HPDE6-E6E7 (cell line): Measurements from ENCODE around the gene PCDHB11.
"Not testable (repeated sequence)": the region's sequence is repeated elsewhere in the genome, so short reads cannot be mapped to it uniquely, and the experiment has no call there.

ENCODE experiments used
- DNase-seq: peaks from one replicate; pipeline ENCODE4 v3.0.0; 2011; ENCODE audit warnings: missing footprints; ENCODE audit errors: extremely low spot score

Gene PCDHB11

DNA sequence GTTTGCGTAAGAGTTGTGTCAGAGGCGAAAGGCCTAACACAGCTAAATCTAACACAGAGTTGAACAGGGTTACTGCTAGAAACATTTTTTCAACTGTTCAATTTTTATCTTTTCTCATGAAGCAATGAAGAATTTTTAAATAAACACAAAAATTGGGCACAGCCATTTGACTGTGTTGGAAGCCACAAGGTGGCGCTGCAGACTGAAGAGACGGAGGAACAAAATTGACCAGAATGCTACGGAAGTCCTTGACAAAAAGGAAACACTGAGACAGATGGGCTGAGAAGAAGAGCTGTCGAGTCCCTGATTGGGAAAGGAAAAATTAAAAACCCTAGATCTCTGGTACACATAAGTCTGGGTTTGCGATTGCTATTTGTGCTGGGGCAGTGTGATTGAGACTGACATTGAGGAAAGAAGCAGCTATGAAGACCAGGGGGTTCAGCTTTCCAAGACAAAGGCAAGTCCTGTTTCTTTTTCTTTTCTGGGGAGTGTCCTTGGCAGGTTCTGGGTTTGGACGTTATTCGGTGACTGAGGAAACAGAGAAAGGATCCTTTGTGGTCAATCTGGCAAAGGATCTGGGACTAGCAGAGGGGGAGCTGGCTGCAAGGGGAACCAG is 12.4 kb upstream of the PCDHB11 start, which contains the start of gene PCDHB9:
Gene PCDHB9, plus strand, starts transcription at position 265 of the 616 bp plus-strand sequence. Its CDS starts 158 bp downstream, at position 423.
- no peak for DNase-seq

DNA sequence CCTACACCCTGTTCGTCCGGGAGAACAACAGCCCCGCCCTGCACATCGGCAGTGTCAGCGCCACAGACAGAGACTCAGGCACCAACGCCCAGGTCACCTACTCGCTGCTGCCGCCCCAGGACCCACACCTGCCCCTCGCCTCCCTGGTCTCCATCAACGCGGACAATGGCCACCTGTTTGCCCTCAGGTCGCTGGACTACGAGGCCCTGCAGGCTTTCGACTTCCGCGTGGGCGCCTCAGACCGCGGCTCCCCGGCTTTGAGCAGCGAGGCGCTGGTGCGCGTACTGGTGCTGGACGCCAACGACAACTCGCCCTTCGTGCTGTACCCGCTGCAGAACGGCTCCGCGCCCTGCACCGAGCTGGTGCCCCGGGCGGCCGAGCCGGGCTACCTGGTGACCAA is 10.7 kb upstream of the PCDHB11 start:
- not testable (repeated sequence) for DNase-seq

DNA sequence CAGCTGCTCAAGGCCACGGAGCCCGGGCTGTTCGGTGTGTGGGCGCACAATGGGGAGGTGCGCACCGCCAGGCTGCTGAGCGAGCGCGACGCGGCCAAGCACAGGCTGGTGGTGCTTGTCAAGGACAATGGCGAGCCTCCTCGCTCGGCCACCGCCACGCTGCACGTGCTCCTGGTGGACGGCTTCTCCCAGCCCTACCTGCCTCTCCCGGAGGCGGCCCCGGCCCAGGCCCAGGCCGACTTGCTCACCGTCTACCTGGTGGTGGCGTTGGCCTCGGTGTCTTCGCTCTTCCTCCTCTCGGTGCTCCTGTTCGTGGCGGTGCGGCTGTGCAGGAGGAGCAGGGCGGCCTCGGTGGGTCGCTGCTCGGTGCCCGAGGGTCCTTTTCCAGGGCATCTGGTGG is 10.3 kb upstream of the PCDHB11 start:
- DNase-seq: not testable (repeated sequence)

DNA sequence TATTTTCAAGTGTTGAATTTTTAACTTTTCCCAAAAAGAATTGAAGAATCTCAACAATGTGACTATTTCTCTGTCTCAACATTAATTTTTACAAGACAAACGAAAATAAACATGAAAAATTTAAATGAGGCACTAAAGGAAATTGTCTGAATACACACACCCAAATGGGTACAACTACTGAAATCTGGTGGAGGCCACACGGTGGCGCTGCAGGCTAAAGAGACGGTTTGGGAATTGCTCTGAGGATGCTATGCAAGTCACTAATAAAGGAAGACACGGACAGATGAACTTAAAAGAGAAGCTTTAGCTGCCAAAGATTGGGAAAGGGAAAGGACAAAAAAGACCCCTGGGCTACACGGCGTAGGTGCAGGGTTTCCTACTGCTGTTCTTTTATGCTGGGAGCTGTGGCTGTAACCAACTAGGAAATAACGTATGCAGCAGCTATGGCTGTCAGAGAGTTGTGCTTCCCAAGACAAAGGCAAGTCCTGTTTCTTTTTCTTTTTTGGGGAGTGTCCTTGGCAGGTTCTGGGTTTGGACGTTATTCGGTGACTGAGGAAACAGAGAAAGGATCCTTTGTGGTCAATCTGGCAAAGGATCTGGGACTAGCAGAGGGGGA is 7.2 kb upstream of the PCDHB11 start, which contains the start of gene PCDHB10:
Gene PCDHB10, plus strand, starts transcription at position 244 of the 616 bp plus-strand sequence. Its CDS starts 200 bp downstream, at position 444.
- no peak for DNase-seq

DNA sequence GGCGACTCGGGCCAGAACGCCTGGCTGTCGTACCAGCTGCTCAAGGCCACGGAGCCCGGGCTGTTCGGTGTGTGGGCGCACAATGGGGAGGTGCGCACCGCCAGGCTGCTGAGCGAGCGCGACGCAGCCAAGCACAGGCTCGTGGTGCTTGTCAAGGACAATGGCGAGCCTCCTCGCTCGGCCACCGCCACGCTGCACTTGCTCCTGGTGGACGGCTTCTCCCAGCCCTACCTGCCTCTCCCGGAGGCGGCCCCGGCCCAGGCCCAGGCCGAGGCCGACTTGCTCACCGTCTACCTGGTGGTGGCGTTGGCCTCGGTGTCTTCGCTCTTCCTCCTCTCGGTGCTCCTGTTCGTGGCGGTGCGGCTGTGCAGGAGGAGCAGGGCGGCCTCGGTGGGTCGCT is 5.1 kb upstream of the PCDHB11 start:
- not testable (repeated sequence) for DNase-seq

DNA sequence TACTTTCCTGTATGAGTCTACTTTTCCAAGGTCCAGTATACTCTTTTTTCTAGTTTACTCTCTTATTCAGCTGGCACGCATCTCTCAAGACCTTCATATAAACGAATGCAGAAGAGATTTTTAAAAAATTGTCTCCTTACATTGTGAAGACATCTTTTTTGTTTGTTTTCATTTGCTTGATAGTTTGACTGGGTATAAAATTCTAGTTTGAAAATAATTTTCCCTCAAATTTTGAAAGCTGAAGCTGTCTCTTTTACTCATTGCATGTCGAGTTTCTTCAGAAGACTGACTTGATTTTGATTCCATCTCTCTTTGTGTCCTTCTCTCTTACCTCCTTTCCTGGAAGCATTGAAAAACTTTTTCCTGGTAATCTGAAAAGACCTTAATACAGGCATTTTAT is 3.1 kb upstream of the PCDHB11 start:
- no peak for DNase-seq

DNA sequence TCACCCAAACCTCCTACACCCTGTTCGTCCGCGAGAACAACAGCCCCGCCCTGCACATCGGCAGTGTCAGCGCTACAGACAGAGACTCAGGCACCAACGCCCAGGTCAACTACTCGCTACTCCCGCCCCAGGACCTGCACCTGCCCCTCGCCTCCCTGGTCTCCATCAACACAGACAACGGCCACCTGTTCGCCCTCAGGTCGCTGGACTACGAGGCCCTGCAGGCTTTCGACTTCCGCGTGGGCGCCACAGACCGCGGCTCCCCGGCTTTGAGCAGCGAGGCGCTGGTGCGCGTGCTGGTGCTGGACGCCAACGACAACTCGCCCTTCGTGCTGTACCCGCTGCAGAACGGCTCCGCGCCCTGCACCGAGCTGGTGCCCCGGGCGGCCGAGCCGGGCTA is 1.7 kb downstream of the PCDHB11 start:
- not testable (repeated sequence) for DNase-seq

DNA sequence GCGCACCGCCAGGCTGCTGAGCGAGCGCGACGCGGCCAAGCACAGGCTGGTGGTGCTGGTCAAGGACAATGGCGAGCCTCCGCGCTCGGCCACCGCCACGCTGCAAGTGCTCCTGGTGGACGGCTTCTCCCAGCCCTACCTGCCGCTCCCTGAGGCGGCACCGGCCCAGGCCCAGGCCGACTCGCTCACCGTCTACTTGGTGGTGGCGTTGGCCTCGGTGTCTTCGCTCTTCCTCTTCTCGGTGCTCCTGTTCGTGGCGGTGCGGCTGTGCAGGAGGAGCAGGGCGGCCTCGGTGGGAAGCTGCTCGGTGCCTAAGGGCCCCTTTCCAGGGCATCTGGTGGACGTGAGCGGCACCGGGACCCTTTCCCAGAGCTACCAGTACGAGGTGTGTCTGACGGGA is 2.2 kb downstream of the PCDHB11 start:
- not testable (repeated sequence) for DNase-seq

DNA sequence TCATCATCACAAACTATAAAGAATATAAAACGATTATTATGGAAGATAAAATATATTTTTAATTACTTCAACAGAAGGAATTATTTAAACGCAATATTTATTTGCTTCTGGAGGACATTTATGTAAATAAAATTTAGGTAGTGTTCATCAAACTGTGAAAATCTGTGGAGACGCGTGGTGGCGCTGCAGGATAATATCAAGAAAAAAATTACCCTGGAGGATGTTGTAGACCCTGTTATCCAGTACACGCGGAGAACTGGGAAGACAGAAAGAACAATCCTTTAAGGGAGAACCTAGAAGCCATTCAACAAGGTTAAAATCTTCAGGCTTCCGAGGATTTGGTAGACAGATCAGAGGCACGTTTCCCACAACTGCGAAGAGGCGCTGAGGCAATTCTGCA is 9.1 kb downstream of the PCDHB11 start, which contains the start of gene PCDHB12:
Gene PCDHB12, plus strand, starts transcription at position 242 of the 400 bp plus-strand sequence. CDS start 189 bp downstream, outside the sequence.
- no peak for DNase-seq

DNA sequence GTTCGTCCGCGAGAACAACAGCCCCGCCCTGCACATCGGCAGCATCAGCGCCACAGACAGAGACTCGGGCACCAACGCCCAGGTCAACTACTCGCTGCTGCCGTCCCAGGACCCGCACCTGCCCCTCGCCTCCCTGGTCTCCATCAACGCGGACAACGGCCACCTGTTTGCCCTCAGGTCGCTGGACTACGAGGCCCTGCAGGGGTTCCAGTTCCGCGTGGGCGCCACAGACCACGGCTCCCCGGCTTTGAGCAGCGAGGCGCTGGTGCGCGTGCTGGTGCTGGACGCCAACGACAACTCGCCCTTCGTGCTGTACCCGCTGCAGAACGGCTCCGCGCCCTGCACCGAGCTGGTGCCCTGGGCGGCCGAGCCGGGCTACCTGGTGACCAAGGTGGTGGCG is 10.9 kb downstream of the PCDHB11 start:
- DNase-seq: not testable (repeated sequence)

DNA sequence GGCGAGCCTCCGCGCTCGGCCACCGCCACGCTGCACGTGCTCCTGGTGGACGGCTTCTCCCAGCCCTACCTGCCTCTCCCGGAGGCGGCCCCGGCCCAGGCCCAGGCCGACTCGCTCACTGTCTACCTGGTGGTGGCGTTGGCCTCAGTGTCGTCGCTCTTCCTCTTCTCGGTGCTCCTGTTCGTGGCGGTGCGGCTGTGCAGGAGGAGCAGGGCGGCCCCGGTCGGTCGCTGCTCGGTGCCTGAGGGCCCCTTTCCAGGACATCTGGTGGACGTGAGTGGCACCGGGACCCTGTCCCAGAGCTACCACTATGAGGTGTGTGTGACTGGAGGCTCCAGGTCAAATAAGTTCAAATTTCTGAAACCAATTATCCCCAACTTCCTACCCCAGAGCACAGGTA is 11.4 kb downstream of the PCDHB11 start:
- not testable (repeated sequence) for DNase-seq

DNA sequence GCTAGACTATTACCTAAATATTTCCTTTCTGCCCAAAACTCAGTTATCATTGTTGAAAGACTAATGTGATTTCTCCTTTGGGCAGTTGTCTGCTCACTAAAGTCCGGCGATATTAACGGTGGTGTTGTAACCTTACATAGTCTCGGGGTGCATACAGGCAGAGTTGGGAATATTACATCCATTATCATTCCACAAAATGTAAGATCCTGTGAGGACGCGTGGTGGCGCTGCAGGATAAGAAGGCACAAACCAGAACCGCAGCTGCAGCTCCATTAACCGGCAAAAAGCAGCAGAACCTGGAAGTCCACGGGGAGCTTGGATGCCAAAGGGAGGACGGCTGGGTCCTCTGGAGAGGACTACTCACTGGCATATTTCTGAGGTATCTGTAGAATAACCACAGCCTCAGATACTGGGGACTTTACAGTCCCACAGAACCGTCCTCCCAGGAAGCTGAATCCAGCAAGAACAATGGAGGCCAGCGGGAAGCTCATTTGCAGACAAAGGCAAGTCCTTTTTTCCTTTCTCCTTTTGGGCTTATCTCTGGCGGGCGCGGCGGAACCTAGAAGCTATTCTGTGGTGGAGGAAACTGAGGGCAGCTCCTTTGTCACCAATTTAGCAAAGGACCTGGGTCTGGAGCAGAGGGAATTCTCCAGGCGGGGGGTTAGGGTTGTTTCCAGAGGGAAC is 14.4 kb downstream of the PCDHB11 start, which contains the start of gene PCDHB13:
Gene PCDHB13, plus strand, starts transcription at position 264 of the 684 bp plus-strand sequence. Its CDS starts 205 bp downstream, at position 469.
- not testable (repeated sequence) for DNase-seq

DNA sequence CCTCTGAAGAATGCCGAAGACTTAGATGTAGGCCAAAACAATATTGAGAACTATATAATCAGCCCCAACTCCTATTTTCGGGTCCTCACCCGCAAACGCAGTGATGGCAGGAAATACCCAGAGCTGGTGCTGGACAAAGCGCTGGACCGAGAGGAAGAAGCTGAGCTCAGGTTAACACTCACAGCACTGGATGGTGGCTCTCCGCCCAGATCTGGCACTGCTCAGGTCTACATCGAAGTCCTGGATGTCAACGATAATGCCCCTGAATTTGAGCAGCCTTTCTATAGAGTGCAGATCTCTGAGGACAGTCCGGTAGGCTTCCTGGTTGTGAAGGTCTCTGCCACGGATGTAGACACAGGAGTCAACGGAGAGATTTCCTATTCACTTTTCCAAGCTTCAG is 15.2 kb downstream of the PCDHB11 start:
- not testable (repeated sequence) for DNase-seq

DNA sequence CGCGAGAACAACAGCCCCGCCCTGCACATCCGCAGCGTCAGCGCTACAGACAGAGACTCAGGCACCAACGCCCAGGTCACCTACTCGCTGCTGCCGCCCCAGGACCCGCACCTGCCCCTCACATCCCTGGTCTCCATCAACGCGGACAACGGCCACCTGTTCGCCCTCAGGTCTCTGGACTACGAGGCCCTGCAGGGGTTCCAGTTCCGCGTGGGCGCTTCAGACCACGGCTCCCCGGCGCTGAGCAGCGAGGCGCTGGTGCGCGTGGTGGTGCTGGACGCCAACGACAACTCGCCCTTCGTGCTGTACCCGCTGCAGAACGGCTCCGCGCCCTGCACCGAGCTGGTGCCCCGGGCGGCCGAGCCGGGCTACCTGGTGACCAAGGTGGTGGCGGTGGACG is 16.1 kb downstream of the PCDHB11 start:
- DNase-seq: not testable (repeated sequence)

DNA sequence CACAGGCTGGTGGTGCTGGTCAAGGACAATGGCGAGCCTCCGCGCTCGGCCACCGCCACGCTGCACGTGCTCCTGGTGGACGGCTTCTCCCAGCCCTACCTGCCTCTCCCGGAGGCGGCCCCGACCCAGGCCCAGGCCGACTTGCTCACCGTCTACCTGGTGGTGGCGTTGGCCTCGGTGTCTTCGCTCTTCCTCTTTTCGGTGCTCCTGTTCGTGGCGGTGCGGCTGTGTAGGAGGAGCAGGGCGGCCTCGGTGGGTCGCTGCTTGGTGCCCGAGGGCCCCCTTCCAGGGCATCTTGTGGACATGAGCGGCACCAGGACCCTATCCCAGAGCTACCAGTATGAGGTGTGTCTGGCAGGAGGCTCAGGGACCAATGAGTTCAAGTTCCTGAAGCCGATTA is 16.6 kb downstream of the PCDHB11 start:
- DNase-seq: not testable (repeated sequence)

DNA sequence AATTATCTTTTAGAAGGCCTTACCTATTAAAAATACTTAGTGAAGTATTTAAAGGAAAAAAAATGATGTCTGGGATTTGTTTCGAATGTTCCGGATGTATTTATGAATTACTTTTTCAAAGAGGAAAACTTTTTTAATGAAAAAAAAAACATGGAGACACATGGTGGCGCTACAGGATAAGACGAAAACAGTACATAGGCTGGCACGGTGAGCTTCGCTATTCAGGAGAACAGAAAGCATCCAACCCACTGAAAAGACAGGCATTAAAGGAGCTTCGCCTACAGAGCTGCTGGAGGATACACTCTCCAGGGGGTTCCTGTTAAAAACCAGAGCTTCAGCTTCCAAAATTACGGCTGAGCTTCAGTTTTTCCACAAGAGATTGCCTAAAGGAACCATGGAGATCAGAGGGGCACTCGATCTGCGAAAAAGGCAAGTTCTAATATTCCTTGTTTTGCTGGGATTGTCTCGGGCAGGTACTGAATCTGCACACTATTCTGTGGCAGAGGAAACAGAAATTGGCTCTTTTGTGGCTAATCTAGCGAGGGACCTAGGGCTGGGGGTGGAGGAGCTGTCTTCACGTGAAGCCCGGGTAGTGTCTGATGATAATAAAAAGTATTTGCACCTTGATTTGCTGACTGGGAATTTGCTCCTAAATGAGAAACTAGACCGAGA is 23.8 kb downstream of the PCDHB11 start, which contains the start of gene PCDHB14:
Gene PCDHB14, plus strand, starts transcription at position 232 of the 672 bp plus-strand sequence. Its CDS starts 163 bp downstream, at position 395.
- DNase-seq: peak; percentile 49

DNA sequence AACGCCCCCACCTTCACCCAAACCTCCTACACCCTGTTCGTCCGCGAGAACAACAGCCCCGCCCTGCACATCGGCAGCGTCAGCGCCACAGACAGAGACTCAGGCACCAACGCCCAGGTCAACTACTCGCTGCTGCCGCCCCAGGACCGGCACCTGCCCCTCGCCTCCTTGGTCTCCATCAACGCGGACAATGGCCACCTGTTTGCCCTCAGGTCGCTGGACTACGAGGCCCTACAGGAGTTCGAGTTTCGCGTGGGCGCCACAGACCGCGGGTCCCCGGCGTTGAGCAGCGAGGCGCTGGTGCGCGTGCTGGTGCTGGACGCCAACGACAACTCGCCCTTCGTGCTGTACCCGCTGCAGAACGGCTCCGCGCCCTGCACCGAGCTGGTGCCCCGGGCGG is 25.4 kb downstream of the PCDHB11 start:
- DNase-seq: not testable (repeated sequence)

DNA sequence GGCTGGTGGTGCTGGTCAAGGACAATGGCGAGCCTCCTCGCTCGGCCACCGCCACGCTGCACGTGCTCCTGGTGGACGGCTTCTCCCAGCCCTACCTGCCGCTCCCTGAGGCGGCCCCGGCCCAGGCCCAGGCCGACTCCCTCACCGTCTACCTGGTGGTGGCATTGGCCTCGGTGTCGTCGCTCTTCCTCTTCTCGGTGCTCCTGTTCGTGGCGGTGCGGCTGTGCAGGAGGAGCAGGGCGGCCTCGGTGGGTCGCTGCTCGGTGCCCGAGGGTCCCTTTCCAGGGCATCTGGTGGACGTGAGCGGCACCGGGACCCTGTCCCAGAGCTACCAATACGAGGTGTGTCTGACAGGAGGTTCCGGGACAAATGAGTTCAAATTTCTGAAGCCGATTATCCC is 26.0 kb downstream of the PCDHB11 start:
- DNase-seq: not testable (repeated sequence)

DNA sequence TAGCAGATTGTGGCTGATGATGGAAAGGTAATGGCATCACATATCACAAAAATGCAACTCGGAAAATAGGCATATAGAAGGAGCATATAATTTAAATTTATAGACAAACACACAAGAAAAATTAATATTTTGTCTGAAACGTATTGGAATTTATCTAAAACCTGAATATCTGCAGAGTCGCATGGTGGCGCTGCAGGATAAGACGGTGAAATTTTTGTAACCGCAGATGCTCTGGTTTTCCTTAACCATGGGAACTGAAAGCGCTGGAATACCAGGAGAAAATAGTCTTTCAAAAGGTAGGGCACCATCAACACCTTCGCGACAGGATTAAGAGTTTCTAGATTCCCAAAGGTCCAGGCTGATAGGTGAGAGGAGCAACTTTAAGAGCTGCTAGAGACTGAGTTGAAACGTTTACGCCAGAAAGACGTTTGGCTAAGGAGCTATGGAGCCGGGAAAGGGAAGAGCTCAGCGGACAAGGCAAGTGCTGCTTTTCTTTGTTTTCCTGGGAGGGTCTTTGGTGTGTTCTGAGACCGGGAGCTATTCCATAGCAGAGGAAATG is 34.8 kb downstream of the PCDHB11 start:
- DNase-seq: no peak

DNA sequence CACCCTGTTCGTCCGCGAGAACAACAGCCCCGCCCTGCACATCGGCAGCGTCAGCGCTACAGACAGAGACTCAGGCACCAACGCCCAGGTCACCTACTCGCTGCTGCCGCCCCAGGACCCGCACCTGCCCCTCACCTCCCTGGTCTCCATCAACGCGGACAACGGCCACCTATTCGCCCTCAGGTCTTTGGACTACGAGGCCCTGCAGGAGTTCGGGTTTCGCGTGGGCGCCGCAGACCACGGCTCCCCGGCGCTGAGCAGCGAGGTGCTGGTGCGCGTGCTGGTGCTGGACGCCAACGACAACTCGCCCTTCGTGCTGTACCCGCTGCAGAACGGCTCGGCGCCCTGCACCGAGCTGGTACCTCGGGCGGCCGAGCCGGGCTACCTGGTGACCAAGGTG is 36.5 kb downstream of the PCDHB11 start:
- not testable (repeated sequence) for DNase-seq
